GM23248 (cell line): ENCODE measurements around the gene TXNDC16.

Experiments
- EZH2 ChIP-seq: fragments of 200-600 bp; sonication (generic); IDR thresholded peaks from 2 replicates; pipeline ENCODE4 v1.6.1; 2018; ENCODE audit warnings: antibody characterized with exemption, mild to moderate bottlenecking; ENCODE audit not compliant: insufficient read depth, poor library complexity, severe bottlenecking
- EZH2phosphoT487 ChIP-seq: fragments of 200-600 bp; sonication (generic); IDR thresholded peaks from 2 replicates; pipeline ENCODE4 v1.6.1; 2018; ENCODE audit warnings: antibody characterized with exemption, moderate library complexity, mild to moderate bottlenecking, low read depth; ENCODE audit not compliant: insufficient read depth

DNA sequence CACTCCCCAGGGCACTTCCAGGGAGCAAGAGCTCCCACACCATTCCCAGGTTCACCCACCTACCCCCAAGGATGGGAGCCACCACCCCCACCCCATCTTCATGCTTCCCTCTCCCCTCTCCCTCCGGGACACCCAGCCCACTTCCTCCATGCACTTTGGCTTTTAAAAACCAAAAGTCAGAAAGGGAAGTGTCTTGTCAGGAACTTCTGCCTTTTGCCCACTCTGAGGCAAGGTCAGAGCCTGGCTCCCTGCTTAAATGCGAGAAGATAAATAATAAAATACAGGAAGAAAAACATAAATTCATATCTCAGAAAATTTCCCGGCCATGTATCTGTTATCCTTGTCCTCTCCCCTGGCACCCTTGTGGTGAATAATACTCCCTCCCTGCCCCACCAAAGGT, 156.6 kb downstream of the TXNDC16 start:
- TF ChIP-seq EZH2 (no peak), EZH2phosphoT487 (no peak)
